GM19468 (cell line): ENCODE measurements around the gene GLB1L.
"Not testable (repeated sequence)": the region's sequence is repeated elsewhere in the genome, so short reads cannot be mapped to it uniquely, and the experiment has no call there.

ENCODE experiments used
- ATAC-seq: cut with Tn5 transposase; IDR thresholded peaks from one replicate; pipeline ENCODE4 v1.9.1; 2021; ENCODE audit warnings: mild to moderate bottlenecking, moderate library complexity, moderate number of reproducible peaks; ENCODE audit not compliant: unreplicated experiment; ENCODE audit errors: extremely low read depth

GLB1L gene

DNA sequence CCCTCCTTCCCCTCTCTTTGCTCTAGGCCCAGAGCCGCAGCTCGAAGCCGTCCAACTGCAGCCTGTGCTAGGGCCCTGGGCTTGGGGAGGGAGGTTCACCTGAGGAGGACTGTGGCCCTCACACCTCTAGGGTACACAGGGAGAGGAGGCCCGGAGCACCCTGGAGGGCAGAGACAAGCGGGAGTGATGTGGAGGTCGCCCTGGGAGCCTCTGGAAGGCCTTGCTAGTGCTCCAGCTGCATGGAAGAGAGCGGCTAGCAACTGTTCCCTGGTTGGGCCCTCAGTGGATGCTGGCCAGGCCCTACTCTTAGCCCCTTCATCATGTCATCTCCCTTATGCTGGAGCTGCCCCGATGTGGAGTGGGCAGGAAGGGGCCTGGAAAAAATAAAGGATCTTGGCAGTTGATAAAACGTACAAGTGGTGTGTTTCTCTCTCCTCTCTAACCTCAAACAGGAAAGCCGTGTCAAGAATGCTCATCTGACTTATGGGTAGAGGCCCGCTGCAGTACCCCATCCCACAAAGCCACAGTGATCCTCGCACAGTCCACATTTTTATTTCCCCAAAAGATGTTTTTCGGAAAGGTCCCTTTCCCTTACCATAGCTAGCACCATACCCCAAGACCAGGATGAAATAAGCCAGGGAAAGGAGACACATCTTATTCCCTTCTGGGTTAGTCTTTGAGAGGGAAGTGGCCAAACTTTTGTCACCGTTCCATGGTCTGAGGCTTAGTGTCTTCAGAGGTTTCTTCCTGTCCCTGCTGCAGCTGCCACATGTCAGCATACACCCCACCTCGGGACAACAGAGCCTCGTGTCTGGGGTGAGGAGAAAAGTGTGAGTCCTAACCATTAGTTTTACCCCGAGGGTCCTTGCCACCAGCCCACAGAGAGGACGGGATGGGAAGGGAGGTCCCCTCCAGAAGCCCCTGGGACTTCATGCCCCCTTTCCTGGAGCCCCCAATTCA, 35.7 kb downstream of the GLB1L start:
- ATAC-seq: no peak

DNA sequence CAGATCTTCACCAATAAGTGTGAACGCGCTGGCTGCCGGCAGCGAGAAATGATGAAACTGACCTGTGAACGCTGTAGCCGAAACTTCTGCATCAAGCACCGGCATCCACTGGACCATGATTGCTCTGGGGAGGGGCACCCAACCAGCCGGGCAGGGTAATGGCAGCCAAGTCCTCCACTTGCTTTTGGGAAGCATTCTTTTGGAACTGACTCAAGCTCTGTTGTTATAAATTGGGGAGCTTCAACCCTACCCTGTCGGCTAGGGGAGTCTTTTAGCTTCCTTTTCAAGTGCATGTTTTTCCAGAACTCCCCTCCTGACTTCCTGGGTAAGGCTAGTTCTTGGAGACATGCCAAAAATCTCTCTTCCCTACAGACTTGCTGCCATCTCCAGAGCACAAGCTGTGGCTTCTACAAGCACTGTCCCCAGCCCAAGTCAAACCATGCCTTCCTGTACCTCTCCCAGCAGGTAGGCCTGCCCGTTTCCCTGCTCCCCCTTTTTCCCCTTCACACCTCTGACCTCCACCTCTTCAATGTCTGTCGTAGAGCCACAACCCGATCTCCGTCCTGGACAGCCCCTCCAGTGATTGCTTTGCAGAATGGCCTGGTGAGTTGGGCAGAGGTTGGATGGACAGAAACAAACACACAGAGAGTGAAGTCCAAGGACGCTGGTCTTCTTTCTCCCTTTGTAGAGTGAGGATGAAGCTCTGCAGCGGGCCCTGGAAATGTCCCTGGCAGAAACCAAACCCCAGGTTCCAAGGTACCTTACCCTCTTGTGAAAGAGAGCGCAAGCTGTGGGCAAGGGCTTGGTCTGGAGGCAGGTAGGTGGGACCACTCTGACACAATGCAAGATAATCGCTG, 37.1 kb downstream of the GLB1L start:
- ATAC-seq: no peak

DNA sequence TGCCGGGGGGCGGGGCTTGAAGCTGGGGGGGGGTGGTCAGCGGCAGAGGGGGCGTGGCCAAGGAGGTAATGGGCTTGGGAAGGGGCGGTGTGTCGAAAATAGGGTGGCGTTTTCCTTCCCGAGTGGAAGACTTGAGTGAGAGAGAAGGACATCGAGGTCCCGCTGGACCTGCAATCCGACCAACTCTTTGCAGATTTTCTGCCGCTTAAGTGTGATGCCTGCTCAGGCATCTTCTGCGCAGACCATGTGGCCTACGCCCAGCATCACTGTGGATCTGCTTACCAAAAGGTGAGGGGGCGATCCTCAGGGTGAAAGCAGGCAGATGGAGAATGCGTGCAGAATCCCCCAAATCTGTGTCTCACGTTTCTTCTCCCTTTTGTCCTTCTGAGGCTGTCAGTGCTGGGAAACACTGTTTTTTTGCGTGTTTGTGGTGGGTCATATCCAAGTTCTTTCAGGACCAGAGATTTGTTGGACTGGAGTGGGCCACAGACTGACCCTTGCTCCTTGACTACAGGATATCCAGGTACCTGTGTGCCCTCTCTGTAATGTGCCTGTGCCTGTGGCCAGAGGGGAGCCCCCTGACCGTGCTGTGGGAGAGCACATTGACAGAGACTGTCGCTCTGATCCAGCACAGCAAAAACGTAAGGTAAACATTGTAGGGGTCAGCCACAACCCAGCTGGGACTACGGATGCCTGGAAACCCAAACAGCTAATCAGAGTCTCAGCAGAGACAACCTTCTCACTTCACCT, 37.9 kb downstream of the GLB1L start:
- no peak for ATAC-seq

DNA sequence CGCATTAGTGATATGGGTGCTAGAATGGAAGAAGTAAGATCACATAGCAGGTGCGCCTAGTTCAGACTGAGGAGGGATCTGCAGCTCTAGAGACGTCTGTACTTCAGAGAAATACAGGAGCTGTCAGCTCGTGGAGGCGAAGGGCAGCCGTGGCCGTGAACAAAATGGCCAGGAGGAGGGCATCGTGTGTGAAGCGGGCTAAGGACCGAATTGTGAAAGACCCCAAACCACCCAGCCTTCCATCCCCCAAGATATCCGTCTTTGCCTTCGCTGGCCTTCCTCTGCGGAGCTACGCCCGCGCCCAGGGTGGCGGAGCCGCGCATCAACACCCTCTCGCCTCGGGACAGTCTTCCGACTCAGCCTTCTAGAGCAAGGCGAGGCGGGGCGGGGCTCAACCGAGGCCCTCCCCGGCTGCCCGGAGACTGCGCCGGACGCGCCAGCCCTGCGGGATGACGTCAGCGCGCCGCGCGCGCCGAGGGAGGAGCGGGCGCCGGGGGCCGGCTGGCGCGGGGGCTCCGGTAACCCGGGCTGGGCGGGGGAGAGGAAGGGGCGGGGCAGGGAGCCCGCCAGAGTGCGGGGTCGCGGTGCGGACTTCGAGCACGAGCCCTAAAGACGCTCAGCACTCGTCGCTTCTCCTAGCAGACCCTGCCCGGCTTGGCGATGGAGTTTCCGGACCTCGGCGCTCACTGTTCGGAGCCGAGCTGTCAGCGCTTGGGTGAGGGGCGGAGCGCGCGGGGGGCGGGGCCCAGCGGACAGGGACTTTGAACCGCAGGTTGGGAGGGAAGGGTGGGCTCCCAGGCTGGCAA, 38.7 kb downstream of the GLB1L start, which contains the start of gene ZFAND2B:
TSS of gene ZFAND2B (plus strand) at position 455 of the 806 bp plus-strand sequence. CDS start at position 661, 206 bp downstream.
- ATAC-seq: peak; percentile 97

DNA sequence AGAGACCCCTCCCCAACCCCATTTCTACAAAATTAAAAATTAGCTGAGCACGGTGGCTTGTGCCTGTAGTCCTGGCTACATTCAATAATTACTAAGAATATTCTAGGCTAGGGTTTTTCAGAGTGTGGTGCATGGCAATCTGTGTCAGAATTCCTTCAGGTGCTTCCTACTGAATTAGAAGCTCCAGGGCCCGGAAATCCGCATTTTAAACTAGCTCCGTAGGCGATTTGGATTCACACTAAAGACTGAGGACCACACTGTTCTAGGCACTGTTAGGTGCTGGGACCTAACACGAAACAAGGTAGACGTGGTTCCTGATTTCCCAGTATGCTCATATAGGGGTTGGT, 39.3 kb downstream of the GLB1L start:
- no peak for ATAC-seq

DNA sequence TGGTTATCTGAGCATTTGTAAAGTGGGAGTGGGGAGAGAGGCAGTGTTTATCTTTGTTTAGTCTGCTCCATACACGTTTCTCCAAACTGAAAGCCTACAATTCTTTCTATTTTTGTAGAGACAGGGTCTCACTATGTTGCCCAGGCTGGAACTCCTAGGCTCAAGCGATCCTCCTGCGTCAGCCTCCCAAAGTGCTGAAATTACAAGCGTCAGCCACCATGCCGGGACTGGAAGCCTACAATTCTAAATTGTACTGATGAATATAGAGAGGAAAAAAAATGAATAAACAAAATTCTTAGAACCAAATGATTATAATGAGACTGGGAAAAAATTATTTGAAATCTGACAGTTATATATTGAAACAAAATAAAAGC, 40.1 kb downstream of the GLB1L start:
- no peak for ATAC-seq

DNA sequence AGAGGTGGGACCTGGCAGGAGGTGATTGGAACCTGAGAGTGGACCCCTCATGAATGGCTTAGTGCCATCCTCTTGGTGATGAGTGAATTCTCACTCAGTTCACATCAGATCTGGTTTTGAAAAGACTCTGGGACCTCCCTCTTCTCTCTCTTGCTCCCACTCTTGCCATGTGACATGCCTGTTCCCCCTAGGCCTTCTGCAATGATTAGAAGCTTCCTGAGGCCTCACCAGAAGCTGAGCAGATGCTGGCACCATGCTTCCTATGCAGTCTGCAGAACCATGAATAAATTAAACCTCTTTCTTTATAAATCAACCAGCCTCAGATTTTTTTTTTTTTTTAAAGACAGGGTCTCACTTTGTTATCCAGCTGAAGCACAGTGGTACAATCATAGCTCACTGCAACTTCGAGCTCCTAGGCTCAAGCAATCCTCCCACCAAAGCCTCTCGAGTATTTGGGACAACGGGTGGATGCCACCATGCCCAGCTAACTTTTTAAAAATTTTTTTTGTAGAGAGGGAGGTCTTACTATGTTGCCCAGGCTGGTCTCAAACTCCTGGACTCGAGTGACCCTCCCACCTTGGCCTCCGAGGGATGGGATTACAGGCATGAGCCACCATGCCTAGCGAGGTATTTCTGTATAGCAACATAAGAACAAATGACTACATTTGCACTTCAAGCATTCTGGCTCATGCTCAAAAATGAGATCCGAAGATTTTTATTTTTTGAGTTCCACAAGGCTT, 40.6 kb downstream of the GLB1L start:
- no peak for ATAC-seq

DNA sequence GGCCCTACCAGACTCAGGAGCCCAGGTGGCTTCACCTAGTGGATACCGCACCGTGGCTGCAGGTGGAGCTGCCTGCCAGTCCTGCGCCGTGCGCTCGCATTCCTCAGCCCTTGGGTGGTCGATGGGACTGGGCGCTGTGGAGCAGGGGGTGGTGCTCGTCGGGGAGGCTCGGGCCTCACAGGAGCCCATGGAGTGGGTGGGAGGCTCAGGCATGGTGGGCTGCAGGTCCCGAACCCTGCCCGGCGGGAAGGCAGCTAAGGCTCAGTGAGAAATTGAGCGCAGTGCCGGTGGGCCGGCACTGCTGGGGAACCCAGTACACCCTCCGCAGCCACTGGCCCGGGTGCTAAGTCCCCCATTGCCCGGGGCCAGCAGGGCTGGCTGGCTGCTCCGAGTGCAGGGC, 43.9 kb downstream of the GLB1L start:
- not testable (repeated sequence) for ATAC-seq

DNA sequence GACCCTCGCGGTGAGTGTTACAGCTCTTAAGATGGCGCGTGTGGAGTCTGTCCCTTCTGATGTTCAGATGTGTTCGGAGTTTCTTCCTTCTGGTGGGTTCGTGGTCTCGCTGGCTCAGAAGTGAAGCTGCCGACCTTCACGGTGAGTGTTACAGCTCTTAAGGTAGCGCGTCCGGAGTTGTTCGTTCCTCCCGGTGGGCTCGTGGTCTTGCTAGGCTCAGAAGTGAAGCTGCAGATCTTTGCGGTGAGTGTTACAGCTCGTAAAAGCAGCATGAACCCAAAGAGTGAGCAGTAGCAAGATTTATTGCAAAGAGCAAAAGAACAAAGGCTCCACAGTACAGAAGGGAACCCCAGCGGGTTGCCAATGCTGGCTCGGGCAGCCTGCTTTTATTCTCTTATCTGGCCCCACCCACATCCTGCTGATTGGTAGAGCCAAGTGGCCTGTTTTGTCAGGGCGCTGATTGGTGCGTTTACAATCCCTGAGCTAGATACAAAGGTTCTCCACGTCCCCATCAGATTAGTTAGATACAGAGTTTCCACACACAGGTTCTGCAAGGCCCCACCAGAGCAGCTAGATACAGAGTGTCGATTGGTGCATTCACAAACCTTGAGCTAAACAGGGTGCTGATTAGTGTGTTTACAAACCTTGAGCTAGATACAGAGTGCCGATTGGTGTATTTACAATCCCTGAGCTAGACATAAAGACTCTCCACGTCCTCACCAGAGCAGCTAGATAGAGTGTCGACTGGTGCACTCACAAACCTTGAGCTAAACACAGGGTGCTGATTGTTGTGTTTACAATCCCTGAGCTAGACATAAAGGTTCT, 44.5 kb downstream of the GLB1L start:
- ATAC-seq: not testable (repeated sequence)

DNA sequence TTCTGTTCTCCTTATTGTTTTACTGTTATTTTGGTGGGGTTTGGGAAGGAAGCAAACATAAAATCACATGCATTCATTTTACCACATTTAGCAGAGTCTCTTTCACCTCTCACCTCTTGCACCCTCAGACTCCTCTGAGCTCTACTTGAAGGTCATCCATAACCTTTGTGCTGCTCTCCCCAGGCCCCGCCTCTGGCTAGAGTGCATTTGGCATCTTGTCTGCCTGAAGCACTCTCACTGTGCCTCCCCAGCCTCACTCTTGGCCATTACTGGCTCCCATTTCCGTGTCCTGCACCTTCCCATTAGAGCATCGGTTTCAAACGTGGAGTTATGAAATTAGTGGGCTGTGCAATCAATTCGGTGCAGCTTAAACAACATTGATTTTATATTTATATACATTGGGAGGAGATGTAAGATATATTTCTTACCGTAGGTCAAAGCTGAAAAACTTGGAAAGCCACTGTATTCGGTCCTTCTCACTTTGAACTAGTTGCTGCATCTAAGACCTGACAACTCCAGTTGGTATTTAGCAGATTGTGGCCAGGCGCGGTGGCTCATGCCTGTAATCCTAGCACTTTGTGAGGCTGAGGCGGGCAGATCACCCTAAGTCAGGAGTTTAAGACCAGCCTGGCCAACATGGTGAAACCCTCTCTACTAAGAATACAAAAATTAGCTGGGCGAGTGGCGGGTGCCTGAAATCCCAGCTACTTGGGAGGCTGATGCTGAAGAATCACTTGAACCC, 45.6 kb downstream of the GLB1L start:
- no peak for ATAC-seq

DNA sequence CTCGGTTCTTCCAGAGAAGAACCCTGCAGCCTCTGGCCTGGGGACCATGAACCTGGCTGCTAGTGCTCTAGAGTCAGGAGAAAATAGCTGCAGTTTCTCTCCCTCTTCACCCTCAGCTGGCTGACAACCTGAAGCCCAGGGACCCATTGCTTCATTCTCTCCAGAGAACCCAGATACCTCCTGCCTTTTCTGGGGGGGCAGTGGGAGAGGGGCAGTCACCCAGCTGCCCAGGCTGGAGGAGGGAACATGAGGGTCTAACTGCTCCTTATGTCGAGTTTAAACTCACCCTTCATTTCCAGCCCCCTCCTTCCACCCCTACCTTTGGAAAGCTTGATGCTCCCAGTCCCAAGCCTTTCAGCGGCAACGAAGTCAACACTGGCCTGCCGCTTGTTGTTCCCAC, 46.3 kb downstream of the GLB1L start:
- no peak for ATAC-seq

DNA sequence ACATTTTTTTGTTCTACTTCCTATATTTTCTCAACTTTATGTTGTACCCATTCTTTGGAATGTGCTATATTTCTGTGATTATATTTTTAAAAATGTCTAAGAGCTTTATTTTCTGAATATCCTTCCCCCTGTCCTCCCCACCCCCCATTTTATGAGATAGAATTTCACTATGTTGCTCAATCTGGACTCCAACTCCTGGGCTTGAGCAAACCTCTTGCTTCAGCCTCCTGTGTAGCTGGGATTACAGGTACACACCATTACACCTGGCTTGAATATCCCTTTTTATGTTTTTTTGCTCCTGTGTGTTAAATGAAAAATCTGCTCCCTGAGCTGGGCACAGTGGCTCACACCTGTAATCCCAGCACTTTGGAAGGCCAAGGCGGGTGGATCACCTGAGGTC, 47.9 kb downstream of the GLB1L start:
- no peak for ATAC-seq

DNA sequence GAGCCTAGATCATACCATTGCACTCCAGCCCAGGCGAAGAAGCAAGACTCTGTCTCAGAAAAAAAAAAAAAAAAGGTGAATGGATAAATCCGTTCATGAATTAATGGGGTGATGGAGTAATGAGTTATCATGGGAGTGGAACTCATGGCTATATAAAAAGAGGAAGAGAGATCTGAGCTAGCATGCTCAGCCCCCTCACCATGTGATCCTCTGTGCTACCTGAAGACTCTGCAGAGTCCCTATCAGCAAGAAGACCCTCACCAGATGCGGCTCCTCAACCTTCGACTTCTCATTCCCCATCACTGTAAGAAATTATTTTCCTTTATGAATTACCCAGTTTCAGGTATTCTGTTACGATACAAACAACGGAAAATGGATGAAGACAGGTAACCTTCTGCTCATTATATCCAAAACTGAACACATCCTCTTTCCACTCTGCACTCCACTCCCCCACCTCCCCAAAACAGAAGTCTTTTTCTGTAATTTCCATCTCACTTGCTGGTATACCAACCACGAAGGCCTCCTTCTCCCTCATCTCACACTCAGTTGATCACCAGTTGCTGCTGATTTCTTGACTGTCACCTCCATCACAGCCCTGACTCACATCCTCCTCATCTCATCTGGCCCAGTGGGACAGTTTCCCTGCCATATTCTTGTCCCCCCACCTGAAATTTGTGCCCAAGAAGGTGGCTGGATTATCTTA, 58.3 kb downstream of the GLB1L start:
- no peak for ATAC-seq
